Right ventricle myocardium inferior (tissue), 1 donor: ENCODE results near the gene ACP1. TPM values are rescaled to one million over a fixed set of nuclear protein-coding genes. Genes with fewer than 3 reads are reported as not detected.

Experiments used
- total RNA-seq: library from RNA; stranded (reverse); fragmentation: NEBNext Ultra II Directional; extraction: Animal tissue kit (Norgen Biotek cat#: 25700); gene quantifications from one replicate; pipeline ENCODE4 v1.2.1, GENCODE V29; 2021
- donor health status: DM: no; HTN: yes; CAD: no; lungs with severe emphysema.

The ACP1 gene
- total RNA-seq, 1 donor from 2014 or later, result 79.2 TPM

Other genes with a start within 250 kb of the ACP1 start
- 2.9 TPM for gene FAM110C, start 218.4 kb upstream of the ACP1 start, total RNA-seq
- 11.1 TPM for gene SH3YL1, start 915 bp upstream of the ACP1 start, total RNA-seq
- gene ALKAL2, start 23.1 kb downstream of the ACP1 start, total RNA-seq, result 0.62 TPM